ENCODE measurements around the gene TP53INP2. TPM values are rescaled to one million over a fixed set of nuclear protein-coding genes. Genes with fewer than 3 reads are reported as not detected.

The TP53INP2 gene
- total and polyA plus RNA-seq, 2 of the 13 experiments (the other 11 are each of a cell fraction or from before 2014, with no cell fraction given) = 5.2 to 18.8 TPM

DNA sequence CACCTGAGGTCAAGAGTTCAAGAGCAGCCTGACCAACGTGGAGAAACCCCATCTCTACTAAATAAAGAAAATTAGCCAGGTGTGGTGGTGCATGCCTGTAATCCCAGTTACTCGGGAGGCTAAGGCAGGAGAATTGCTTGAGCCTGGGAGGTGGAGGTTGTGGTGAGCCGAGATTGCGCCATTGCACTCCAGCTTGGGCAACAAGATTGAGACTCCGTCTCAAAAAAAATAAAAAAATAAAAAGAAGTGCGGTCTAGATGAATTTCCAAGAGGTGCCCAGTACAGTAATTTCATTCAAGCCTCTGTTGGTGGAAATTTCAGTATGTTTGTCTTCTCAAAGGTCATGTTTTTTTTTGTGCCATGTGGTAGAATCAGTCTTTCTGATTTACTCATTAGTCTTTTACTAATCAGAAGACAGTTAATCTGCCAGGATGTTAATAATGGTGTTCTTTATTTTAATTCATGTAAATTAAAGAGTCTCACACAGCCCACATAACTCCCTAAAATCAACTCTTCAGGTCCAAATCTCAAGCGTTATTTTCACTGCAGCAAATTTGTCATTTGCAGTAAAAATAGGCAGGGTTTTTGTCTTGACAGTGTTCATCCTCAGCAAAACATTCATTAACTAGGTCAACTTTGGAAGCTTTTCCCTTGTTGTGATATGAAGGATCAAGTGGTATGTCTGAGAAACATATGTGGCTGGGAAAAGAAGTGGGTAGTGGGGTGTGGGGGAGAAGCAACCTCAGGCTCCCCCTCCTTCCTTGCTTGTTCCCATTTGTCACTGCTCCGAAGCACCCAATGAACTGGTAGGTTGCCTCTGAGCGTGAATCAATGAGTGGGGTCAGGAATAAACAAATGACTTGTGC is 13.3 kb downstream of the TP53INP2 start (continued):
- TF ChIP-seq SYNCRIP (IDR thresholded peaks at IDR 0.05; ENCODE audit: insufficient read depth, low read depth, low read length) (no peak), ZNF614 (CRISPR knock-in tag; IDR thresholded peaks at IDR 0.05; ENCODE audit: borderline replicate concordance) (peak; percentile 46; the same call in 1 of the 2 replicates), RARG (CRISPR knock-in tag; IDR thresholded peaks at IDR 0.05; ENCODE audit: low read depth) (no peak), CBX5 (CRISPR knock-in tag; IDR thresholded peaks at IDR 0.05; ENCODE audit: borderline replicate concordance) (no peak; the same call in 1 of the 2 replicates), SIN3A (IDR thresholded peaks at IDR 0.05; ENCODE audit: borderline replicate concordance, low read depth, low read length) (no peak), HDAC2 (CRISPR knock-in tag; IDR thresholded peaks at IDR 0.05) (peak; percentile 70; the same call in 1 of the 2 replicates), ATF7-NPFF (CRISPR knock-in tag; IDR thresholded peaks at IDR 0.05; ENCODE audit: low read depth) (0 out of 2 replicates have a peak, but pooled peaks have one; percentile 43), KAT8 (CRISPR knock-in tag; IDR thresholded peaks at IDR 0.05) (peak; percentile 63), SSRP1 (CRISPR knock-in tag; IDR thresholded peaks at IDR 0.05) (no peak), PAF1 (CRISPR knock-in tag; IDR thresholded peaks at IDR 0.05) (no peak), GTF3A (CRISPR knock-in tag; conservative IDR thresholded peaks at IDR 0.05) (no peak), BCL6 (CRISPR knock-in tag; IDR thresholded peaks at IDR 0.05) (0 out of 2 replicates have a peak, but pooled peaks have one; percentile 36), POLR2A (IDR thresholded peaks at IDR 0.05; ENCODE audit: insufficient read depth in 1 of 2, low read depth in 2 of 2, low read length in 2 of 2) (0 out of 4 replicates have a peak, but pooled peaks of 1 of the 2 experiments have one; percentile 13), SOX6 (IDR thresholded peaks at IDR 0.05) (no peak), SOX6 (CRISPR knock-in tag; IDR thresholded peaks at IDR 0.05) (peak; percentile 60; the same call in 1 of the 2 replicates), DNMT3B (CRISPR knock-in tag; conservative IDR thresholded peaks at IDR 0.05) (no peak)
- TF ChIP-seq, protein P1, sequence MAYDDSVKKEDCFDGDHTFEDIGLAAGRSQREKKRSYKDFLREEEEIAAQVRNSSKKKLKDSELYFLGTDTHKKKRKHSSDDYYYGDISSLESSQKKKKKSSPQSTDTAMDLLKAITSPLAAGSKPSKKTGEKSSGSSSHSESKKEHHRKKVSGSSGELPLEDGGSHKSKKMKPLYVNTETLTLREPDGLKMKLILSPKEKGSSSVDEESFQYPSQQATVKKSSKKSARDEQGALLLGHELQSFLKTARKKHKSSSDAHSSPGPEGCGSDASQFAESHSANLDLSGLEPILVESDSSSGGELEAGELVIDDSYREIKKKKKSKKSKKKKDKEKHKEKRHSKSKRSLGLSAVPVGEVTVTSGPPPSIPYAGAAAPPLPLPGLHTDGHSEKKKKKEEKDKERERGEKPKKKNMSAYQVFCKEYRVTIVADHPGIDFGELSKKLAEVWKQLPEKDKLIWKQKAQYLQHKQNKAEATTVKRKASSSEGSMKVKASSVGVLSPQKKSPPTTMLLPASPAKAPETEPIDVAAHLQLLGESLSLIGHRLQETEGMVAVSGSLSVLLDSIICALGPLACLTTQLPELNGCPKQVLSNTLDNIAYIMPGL (CRISPR knock-in tag; IDR thresholded peaks at IDR 0.05; ENCODE audit: borderline replicate concordance in 1 of 2, low read depth in 1 of 2) = peak; percentile 24 to 45; a peak in 1 of 4 replicates
- TF ChIP-seq, protein P2, sequence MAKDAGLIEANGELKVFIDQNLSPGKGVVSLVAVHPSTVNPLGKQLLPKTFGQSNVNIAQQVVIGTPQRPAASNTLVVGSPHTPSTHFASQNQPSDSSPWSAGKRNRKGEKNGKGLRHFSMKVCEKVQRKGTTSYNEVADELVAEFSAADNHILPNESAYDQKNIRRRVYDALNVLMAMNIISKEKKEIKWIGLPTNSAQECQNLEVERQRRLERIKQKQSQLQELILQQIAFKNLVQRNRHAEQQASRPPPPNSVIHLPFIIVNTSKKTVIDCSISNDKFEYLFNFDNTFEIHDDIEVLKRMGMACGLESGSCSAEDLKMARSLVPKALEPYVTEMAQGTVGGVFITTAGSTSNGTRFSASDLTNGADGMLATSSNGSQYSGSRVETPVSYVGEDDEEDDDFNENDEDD (CRISPR knock-in tag; IDR thresholded peaks at IDR 0.05; ENCODE audit: borderline replicate concordance) = no peak
- TF ChIP-seq, protein P3, sequence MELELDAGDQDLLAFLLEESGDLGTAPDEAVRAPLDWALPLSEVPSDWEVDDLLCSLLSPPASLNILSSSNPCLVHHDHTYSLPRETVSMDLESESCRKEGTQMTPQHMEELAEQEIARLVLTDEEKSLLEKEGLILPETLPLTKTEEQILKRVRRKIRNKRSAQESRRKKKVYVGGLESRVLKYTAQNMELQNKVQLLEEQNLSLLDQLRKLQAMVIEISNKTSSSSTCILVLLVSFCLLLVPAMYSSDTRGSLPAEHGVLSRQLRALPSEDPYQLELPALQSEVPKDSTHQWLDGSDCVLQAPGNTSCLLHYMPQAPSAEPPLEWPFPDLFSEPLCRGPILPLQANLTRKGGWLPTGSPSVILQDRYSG (CRISPR knock-in tag; IDR thresholded peaks at IDR 0.05) = 0 out of 2 replicates have a peak, but pooled peaks have one; percentile 29
- TF ChIP-seq, protein P4, sequence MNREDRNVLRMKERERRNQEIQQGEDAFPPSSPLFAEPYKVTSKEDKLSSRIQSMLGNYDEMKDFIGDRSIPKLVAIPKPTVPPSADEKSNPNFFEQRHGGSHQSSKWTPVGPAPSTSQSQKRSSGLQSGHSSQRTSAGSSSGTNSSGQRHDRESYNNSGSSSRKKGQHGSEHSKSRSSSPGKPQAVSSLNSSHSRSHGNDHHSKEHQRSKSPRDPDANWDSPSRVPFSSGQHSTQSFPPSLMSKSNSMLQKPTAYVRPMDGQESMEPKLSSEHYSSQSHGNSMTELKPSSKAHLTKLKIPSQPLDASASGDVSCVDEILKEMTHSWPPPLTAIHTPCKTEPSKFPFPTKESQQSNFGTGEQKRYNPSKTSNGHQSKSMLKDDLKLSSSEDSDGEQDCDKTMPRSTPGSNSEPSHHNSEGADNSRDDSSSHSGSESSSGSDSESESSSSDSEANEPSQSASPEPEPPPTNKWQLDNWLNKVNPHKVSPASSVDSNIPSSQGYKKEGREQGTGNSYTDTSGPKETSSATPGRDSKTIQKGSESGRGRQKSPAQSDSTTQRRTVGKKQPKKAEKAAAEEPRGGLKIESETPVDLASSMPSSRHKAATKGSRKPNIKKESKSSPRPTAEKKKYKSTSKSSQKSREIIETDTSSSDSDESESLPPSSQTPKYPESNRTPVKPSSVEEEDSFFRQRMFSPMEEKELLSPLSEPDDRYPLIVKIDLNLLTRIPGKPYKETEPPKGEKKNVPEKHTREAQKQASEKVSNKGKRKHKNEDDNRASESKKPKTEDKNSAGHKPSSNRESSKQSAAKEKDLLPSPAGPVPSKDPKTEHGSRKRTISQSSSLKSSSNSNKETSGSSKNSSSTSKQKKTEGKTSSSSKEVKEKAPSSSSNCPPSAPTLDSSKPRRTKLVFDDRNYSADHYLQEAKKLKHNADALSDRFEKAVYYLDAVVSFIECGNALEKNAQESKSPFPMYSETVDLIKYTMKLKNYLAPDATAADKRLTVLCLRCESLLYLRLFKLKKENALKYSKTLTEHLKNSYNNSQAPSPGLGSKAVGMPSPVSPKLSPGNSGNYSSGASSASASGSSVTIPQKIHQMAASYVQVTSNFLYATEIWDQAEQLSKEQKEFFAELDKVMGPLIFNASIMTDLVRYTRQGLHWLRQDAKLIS (CRISPR knock-in tag; IDR thresholded peaks at IDR 0.05) = no peak
